Ishikawa (cell line): Measurements from ENCODE around the gene OR52N5.

Experiments
- CEBPB ChIP-seq: IDR thresholded peaks from 2 replicates; pipeline ENCODE4 v1.6.1; 2012
- CREB1 ChIP-seq: IDR thresholded peaks from 2 replicates; pipeline ENCODE4 v1.6.1; 2012; ENCODE audit warnings: low read depth
- EGR1 ChIP-seq: IDR thresholded peaks from 2 replicates; pipeline ENCODE4 v1.6.1; 2012
- EP300 ChIP-seq: IDR thresholded peaks from 2 replicates; pipeline ENCODE4 v1.6.1; 2012; ENCODE audit warnings: borderline replicate concordance
- FOXM1 ChIP-seq: IDR thresholded peaks from 2 replicates; pipeline ENCODE4 v1.6.1; 2012; ENCODE audit warnings: low read depth, borderline replicate concordance
- NFIC ChIP-seq: IDR thresholded peaks from 2 replicates; pipeline ENCODE4 v1.6.1; 2012
- RAD21 ChIP-seq: IDR thresholded peaks from 2 replicates; pipeline ENCODE4 v1.6.1; 2012; ENCODE audit warnings: low read depth
- TAF1 ChIP-seq: IDR thresholded peaks from 2 replicates; pipeline ENCODE4 v1.6.1; 2012; ENCODE audit warnings: low read depth, mild to moderate bottlenecking
- TCF12 ChIP-seq: IDR thresholded peaks from 2 replicates; pipeline ENCODE4 v1.6.1; 2012; ENCODE audit warnings: low read depth
- TEAD4 ChIP-seq: IDR thresholded peaks from 2 replicates; pipeline ENCODE4 v1.6.1; 2012
- YY1 ChIP-seq: IDR thresholded peaks from 2 replicates; pipeline ENCODE4 v1.6.1; 2012; ENCODE audit warnings: low read depth
- ZBTB7A ChIP-seq: IDR thresholded peaks from 2 replicates; pipeline ENCODE4 v1.6.1; 2012; ENCODE audit warnings: low read depth
- TF ChIP-seq, protein P1 (sequence below): IDR thresholded peaks from 2 replicates; pipeline ENCODE4 v1.6.1; 2012; ENCODE audit warnings: low read depth, mild to moderate bottlenecking
- TF ChIP-seq, protein P2 (sequence below): IDR thresholded peaks from 2 replicates; pipeline ENCODE4 v1.6.1; 2012
- TF ChIP-seq, protein P3 (sequence below): IDR thresholded peaks from 2 replicates; pipeline ENCODE4 v1.6.1; 2012

The OR52N5 gene

DNA sequence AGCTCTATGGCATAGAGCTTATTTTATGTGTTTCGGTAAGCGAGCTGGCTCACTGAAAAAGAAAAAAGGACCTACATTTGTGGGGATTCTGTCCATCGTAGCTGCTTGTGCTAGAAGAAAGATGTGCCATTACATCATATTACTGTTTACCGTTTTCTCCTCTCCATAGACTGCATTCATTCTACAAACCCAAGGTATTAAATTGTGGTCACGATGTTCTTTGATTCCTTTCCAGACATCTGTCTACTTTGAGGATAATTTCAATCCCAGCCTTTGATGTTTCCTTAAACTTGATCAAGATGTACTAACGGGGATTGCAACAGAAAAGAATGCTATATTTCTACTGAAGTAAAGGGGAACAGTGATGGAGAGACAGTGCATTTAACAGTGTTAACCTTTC, 13.4 kb upstream of the OR52N5 start:
- TF ChIP-seq, protein P1, sequence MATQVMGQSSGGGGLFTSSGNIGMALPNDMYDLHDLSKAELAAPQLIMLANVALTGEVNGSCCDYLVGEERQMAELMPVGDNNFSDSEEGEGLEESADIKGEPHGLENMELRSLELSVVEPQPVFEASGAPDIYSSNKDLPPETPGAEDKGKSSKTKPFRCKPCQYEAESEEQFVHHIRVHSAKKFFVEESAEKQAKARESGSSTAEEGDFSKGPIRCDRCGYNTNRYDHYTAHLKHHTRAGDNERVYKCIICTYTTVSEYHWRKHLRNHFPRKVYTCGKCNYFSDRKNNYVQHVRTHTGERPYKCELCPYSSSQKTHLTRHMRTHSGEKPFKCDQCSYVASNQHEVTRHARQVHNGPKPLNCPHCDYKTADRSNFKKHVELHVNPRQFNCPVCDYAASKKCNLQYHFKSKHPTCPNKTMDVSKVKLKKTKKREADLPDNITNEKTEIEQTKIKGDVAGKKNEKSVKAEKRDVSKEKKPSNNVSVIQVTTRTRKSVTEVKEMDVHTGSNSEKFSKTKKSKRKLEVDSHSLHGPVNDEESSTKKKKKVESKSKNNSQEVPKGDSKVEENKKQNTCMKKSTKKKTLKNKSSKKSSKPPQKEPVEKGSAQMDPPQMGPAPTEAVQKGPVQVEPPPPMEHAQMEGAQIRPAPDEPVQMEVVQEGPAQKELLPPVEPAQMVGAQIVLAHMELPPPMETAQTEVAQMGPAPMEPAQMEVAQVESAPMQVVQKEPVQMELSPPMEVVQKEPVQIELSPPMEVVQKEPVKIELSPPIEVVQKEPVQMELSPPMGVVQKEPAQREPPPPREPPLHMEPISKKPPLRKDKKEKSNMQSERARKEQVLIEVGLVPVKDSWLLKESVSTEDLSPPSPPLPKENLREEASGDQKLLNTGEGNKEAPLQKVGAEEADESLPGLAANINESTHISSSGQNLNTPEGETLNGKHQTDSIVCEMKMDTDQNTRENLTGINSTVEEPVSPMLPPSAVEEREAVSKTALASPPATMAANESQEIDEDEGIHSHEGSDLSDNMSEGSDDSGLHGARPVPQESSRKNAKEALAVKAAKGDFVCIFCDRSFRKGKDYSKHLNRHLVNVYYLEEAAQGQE: no peak
- TF ChIP-seq, protein P2, sequence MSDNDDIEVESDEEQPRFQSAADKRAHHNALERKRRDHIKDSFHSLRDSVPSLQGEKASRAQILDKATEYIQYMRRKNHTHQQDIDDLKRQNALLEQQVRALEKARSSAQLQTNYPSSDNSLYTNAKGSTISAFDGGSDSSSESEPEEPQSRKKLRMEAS: no peak
- TF ChIP-seq TAF1 (no peak), TCF12 (no peak), CREB1 (no peak), CEBPB (no peak), FOXM1 (no peak), EGR1 (no peak), TEAD4 (no peak), YY1 (no peak), RAD21 (no peak), EP300 (no peak), ZBTB7A (no peak), NFIC (no peak)
- TF ChIP-seq, protein P3, sequence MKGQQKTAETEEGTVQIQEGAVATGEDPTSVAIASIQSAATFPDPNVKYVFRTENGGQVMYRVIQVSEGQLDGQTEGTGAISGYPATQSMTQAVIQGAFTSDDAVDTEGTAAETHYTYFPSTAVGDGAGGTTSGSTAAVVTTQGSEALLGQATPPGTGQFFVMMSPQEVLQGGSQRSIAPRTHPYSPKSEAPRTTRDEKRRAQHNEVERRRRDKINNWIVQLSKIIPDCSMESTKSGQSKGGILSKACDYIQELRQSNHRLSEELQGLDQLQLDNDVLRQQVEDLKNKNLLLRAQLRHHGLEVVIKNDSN: no peak

DNA sequence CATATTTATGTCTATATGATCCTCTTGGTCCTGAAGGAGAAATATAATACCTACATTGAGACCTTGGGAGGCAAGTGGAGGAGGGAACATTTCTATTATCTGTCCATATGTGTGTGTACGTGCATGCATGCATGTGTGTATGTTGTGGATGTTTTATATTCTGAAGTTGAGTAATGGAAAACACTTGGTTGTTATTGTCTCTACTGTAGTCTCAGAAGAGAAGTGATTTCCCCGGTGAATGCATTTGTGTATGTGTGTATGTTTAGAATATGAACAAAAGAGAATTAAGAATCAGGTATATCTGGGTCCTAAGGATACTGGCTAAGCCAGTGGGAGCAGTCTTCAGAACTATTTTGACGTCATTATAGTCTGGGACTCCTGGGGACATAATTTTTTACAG, 8.0 kb upstream of the OR52N5 start, which contains the start of gene OR52N1:
TSS of gene OR52N1 (minus strand) at position 101 of the 400 bp plus-strand sequence. CDS start 2,449 bp downstream, outside the sequence.
- TF ChIP-seq ZBTB7A (no peak), CREB1 (no peak), TCF12 (no peak), TEAD4 (no peak), TAF1 (no peak), NFIC (no peak), CEBPB (no peak), FOXM1 (no peak), RAD21 (no peak), EGR1 (no peak), EP300 (no peak), YY1 (no peak)
- TF ChIP-seq, protein P3: no peak
- TF ChIP-seq, protein P2: no peak
- TF ChIP-seq, protein P1: no peak

DNA sequence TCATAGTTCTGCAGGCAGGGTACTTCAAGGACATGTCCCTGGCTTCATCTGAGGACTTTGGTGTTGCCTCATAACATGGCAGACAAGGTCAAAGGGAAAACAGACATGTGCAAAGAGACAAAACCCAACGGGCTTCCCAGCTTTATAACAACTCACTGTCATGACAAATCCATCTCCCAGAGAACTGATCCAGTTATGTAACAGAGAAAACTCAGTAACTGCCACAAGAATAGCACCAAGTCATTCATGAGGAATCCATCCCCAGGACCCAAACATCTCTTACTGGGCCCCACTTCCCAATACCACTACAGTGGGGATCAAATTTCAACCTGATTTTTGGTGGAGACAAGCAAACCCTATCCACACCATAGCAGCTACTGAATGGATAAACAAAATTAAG, 16.1 kb downstream of the OR52N5 start:
- TF ChIP-seq, protein P3: no peak
- TF ChIP-seq, protein P1: no peak
- TF ChIP-seq EP300: no peak
- no peak for TF ChIP-seq NFIC
- TF ChIP-seq EGR1: no peak
- no peak for TF ChIP-seq ZBTB7A
- TF ChIP-seq FOXM1: no peak
- TF ChIP-seq TEAD4: no peak
- no peak for TF ChIP-seq RAD21
- TF ChIP-seq, protein P2: no peak
- no peak for TF ChIP-seq TAF1
- TF ChIP-seq CREB1: no peak

DNA sequence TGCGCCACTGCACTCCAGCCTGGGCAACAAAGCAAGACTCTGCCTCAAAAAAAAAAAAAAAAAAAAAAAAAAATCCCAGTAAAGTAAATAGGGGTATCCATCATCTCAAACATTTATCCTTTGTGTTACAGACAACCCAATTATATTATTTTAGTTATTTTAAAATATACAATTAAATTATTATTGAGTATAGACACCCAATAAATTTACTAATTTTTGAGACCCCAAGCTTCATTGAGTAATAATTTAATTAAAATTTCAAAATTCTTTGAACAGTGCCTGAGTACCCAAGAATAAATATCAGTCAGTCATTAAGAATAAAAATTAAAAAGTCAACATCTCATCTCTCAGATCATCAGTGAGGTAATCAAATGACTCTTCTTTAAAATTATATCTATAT, 29.2 kb downstream of the OR52N5 start, which contains the start of gene OR52N4:
TSS of gene OR52N4 (plus strand) at position 301 of the 400 bp plus-strand sequence. CDS start 498 bp downstream, outside the sequence.
- no peak for TF ChIP-seq ZBTB7A
- TF ChIP-seq, protein P2: no peak
- no peak for TF ChIP-seq EGR1
